ENCODE results near the gene TOM1L1.

The TOM1L1 gene

DNA sequence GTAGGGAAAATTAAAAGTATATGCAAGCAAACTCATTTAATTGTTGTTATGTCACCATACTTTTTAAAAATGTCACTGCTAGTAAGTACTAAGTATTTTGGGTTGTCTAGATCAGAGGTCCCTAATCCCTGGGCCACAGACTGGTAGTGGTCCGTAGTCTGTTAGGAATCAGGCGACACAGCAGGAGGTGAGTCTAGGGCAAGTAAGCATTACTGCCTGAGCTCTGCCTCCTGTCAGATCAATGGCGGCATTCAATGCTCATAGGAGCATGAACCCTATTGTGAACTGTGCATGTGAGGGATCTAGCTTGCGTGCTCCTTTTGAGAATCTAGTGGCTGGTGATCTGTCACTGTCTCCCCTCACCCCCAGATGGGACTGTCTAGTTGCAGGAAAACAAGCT lies 89.5 kb downstream of the TOM1L1 start:
- Histone ChIP-seq H3K4me1 (no peaks in the 10 kb centered on the region), H3K4me3 (ENCODE audit: low read depth, low read length) (no peak overlapping the region), H3K9me3 (no peaks in the 10 kb centered on the region), H3K27me3 (no peaks in the 10 kb centered on the region), H3K36me3 (0 out of 2 replicates have a peak, but pooled peaks cover 3% of the 10 kb centered on the region)
- no peak for DNase-seq
- TF ChIP-seq, protein P1, sequence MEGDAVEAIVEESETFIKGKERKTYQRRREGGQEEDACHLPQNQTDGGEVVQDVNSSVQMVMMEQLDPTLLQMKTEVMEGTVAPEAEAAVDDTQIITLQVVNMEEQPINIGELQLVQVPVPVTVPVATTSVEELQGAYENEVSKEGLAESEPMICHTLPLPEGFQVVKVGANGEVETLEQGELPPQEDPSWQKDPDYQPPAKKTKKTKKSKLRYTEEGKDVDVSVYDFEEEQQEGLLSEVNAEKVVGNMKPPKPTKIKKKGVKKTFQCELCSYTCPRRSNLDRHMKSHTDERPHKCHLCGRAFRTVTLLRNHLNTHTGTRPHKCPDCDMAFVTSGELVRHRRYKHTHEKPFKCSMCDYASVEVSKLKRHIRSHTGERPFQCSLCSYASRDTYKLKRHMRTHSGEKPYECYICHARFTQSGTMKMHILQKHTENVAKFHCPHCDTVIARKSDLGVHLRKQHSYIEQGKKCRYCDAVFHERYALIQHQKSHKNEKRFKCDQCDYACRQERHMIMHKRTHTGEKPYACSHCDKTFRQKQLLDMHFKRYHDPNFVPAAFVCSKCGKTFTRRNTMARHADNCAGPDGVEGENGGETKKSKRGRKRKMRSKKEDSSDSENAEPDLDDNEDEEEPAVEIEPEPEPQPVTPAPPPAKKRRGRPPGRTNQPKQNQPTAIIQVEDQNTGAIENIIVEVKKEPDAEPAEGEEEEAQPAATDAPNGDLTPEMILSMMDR (IDR thresholded peaks at IDR 0.05; ENCODE audit: low read depth, low read length) = no peak

DNA sequence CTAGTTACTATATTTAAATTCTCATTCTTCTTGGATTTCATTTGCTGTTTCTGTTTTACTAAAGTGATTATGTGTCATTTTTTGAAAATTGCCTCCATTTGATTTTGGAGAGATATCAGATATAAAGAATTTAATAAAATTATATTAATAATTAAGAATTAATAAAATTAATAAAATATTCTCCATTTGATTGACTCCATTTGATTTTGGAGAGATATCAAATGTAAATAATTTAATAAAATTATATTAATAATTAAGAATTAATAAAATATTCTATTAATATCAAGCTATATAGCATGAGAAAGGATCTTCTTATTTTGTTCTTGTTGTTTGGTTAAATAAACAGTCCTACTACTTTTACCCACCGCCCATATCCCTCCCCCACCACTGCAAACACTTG lies 90.9 kb downstream of the TOM1L1 start:
- TF ChIP-seq, protein P1 (IDR thresholded peaks at IDR 0.05; ENCODE audit: low read depth, low read length) = no peak
- no peaks in the 10 kb centered on the region for H3K9me3 ChIP-seq
- no peak overlapping the region for H3K4me3 ChIP-seq (ENCODE audit: low read depth, low read length)
- H3K27me3 ChIP-seq = no peaks in the 10 kb centered on the region
- no peak for DNase-seq
- H3K36me3 ChIP-seq = 0 out of 2 replicates have a peak, but pooled peaks cover 3% of the 10 kb centered on the region
- no peaks in the 10 kb centered on the region for H3K4me1 ChIP-seq

DNA sequence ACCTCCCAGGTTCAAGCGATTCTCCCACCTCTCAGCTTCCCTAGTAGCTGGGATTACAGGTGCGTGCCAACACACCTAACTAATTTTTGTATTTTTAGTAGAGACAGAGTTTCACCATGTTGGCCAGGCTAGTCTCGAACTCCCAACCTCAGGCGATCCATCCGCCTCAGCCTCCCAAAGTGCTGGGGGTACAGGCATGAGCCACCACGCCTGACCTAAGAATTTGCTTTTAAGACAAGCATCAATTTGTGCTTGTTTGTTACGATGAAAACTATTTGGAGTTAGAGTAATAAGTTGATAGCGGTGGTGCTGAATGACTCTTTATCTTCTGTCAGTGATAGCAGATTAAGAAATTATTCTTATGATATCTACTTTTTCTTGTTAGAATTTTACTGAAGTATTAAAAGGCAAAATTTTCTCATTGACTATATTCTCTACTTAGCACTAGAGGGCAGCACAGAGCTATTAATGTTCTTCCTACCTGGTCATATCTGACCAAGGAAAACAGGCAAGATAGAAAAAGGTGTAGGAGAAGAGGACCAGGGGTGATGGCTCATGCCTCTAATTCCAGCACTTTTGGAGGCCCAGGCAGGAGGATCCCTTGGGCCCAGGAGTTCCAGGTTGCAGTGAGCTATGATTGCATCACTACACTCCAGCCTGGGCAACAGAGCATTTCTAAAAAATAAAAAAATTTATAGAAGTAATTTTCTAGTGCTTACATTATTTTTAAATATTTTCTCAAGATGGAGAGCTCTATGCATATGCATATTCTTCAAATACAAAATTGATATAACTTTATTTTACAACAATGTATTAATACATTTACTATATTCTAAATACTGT lies 92.4 kb downstream of the TOM1L1 start:
- H3K36me3 ChIP-seq = no peaks in the 10 kb centered on the region
- DNase-seq = peak; percentile 26
- H3K27me3 ChIP-seq = no peaks in the 10 kb centered on the region
- TF ChIP-seq, protein P1 (IDR thresholded peaks at IDR 0.05; ENCODE audit: low read depth, low read length) = peak; percentile 65
- no peak overlapping the region for H3K4me3 ChIP-seq (ENCODE audit: low read depth, low read length)
- H3K4me1 ChIP-seq = no peaks in the 10 kb centered on the region
- no peaks in the 10 kb centered on the region for H3K9me3 ChIP-seq

DNA sequence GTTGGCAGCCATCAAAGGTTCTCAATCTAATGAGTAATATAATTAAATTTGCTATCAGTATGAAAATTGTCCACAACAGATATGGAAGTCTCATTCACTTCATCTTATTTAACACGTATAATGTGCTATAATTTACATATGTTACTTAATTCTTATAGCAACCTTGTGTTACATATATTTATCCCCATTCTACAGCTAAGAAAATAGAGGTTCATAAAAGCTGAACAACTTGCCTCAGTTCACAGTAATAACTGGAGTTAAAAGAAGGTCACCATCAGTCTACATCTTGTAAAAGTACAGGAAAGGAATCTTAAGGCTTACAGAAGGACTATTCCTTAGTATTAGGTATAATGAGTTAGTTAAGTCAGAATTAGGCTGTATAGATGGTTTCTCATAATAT lies 95.8 kb downstream of the TOM1L1 start:
- H3K36me3 ChIP-seq = no peaks in the 10 kb centered on the region; the same call in 1 of the 2 replicates
- H3K4me3 ChIP-seq (ENCODE audit: low read depth, low read length) = no peak overlapping the region
- TF ChIP-seq, protein P1 (IDR thresholded peaks at IDR 0.05; ENCODE audit: low read depth, low read length) = no peak
- no peaks in the 10 kb centered on the region for H3K4me1 ChIP-seq
- H3K9me3 ChIP-seq = no peaks in the 10 kb centered on the region
- no peak for DNase-seq
- no peaks in the 10 kb centered on the region for H3K27me3 ChIP-seq

DNA sequence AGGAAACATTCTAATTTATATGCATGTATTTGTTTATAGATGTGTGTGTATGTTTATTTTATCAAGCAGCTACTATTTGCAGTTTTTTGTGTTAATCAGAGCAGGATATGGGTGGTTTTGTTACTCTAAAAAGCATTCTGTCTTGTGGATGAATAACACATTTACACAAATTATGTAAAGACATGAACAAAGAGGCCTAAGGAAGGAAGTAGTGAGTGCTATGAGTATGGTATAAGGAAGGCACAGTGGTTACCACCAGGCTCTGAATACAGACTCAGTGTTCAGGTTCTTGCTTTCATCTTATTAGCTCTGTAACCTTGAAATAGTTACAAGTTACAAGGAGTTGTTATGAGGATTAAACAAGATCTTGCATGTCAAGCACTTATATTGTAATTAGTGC lies 101.8 kb downstream of the TOM1L1 start:
- DNase-seq = no peak
- no peaks in the 10 kb centered on the region for H3K9me3 ChIP-seq
- H3K36me3 ChIP-seq = no peaks in the 10 kb centered on the region; the same call in 1 of the 2 replicates
- no peaks in the 10 kb centered on the region for H3K27me3 ChIP-seq
- TF ChIP-seq, protein P1 (IDR thresholded peaks at IDR 0.05; ENCODE audit: low read depth, low read length) = no peak
- no peaks in the 10 kb centered on the region for H3K4me1 ChIP-seq
- H3K4me3 ChIP-seq (ENCODE audit: low read depth, low read length) = no peak overlapping the region

DNA sequence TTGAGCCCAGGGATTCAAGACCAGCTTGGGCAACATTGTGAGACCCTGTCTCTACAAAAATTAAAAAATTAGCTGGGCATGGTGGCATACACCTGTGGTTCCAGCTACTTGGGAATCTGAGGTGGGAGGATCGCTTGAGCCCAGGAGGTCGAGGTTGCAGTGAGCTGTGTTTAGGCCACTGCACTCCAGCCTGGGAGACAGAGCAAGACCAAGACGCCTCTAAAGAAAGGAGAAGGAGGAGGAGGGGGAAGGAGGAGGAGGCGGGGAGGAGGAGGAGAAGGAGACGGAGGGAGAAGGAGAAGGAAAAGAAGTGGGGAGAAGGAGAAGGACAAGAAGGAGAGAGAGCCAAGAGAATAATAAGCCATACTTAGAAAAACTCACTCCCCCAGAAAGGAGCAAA lies 103.8 kb downstream of the TOM1L1 start:
- H3K4me3 ChIP-seq (ENCODE audit: low read depth, low read length) = no peak overlapping the region
- no peaks in the 10 kb centered on the region for H3K4me1 ChIP-seq
- TF ChIP-seq, protein P1 (IDR thresholded peaks at IDR 0.05; ENCODE audit: low read depth, low read length) = no peak

More for the DNA sequence above, 103.8 kb downstream of the TOM1L1 start:
- no peaks in the 10 kb centered on the region; the same call in 1 of the 2 replicates for H3K36me3 ChIP-seq
- DNase-seq = no peak
- no peaks in the 10 kb centered on the region for H3K27me3 ChIP-seq
- H3K9me3 ChIP-seq = no peaks in the 10 kb centered on the region
